Measurements from ENCODE around the gene SCN1A. TPM values are rescaled to one million over a fixed set of nuclear protein-coding genes. Genes with fewer than 3 reads are reported as not detected.
"Not testable (repeated sequence)": the region's sequence is repeated elsewhere in the genome, so short reads cannot be mapped to it uniquely, and the experiment has no call there.

The SCN1A gene
- total and polyA plus RNA-seq, 4 donors = 2.1 to 32.6 (median 14.5) TPM

DNA sequence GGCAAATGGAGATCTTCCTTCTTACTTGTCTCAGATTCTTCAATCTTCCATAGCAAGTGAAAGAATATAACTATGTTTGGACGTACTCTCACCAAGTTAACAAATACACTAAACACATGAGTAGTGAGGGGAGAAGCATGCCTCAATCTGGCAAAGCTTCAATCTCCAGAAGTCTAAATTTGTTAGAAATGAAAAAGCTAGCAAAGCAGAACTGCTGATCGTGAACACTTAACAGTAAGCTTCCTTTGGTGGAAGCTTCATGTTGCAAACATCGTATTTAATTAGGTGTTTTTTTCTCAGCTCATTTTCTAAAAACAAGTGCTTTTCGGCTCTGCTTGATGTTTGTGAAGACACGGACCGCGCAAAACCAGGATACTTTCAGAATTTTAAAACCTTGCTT, 12.7 kb upstream of the SCN1A start:
- WGBS, 2 donors = 31 to 73% methylated on average over 7 of the region's 7 CpGs
- Histone ChIP-seq H3K36me3 (ENCODE audit: control insufficient read depth in 4 of 4, insufficient read depth in 4 of 4, low read length in 4 of 4) (no peaks in the 10 kb centered on the region), H3K9ac (ENCODE audit: insufficient read depth in 1 of 2, low read length in 2 of 2) (no peak overlapping the region), H3K4me1 (ENCODE audit: control insufficient read depth in 5 of 5, insufficient read depth in 5 of 5, low read length in 5 of 5) (peaks cover 0 to 13% (median 0%) of the 10 kb centered on the region in 5 donors), H3K27me3 (ENCODE audit: control insufficient read depth in 3 of 3, insufficient read depth in 3 of 3, low read length in 2 of 3) (no peaks in the 10 kb centered on the region), H3K9me3 (ENCODE audit: control insufficient read depth in 4 of 4, insufficient read depth in 3 of 4, low read length in 3 of 4) (peaks cover 0 to 2% (median 0%) of the 10 kb centered on the region in 4 donors), H3K27ac (ENCODE audit: low read depth in 1 of 2, low read length in 1 of 2) (peak overlapping the region in 1 of 2 donors; percentile 4), H3K4me3 (no peak overlapping the region)
- no peak for ATAC-seq (ENCODE audit: insufficient read depth, low FRiP score)
- TF ChIP-seq, protein P1, sequence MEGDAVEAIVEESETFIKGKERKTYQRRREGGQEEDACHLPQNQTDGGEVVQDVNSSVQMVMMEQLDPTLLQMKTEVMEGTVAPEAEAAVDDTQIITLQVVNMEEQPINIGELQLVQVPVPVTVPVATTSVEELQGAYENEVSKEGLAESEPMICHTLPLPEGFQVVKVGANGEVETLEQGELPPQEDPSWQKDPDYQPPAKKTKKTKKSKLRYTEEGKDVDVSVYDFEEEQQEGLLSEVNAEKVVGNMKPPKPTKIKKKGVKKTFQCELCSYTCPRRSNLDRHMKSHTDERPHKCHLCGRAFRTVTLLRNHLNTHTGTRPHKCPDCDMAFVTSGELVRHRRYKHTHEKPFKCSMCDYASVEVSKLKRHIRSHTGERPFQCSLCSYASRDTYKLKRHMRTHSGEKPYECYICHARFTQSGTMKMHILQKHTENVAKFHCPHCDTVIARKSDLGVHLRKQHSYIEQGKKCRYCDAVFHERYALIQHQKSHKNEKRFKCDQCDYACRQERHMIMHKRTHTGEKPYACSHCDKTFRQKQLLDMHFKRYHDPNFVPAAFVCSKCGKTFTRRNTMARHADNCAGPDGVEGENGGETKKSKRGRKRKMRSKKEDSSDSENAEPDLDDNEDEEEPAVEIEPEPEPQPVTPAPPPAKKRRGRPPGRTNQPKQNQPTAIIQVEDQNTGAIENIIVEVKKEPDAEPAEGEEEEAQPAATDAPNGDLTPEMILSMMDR (IDR thresholded peaks at IDR 0.05; ENCODE audit: control extremely low read depth, extremely low read depth) = no peak
- peak; percentile 11 to 78 (median 70) for DNase-seq

DNA sequence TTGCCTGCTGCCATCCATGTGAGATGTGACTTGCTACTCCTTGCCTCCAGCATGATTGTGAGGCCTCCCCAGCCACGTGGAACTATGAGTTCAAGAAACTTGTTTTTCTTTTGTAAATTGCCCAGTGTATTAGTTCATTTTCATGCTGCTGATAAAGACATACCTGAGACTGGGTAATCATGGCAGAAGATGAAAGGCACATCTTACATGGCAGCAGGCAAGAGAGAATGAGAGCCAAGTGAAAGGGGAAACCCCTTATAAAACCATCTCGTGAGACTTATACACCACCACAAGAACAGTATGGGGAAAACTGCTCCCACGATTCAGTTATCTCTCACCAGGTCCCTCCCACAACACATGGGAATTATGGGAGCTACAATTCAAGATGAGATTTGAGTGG, 11.7 kb upstream of the SCN1A start:
- H3K9me3 ChIP-seq (ENCODE audit: control insufficient read depth in 4 of 4, insufficient read depth in 3 of 4, low read length in 3 of 4); H3K9ac ChIP-seq (ENCODE audit: insufficient read depth in 1 of 2, low read length in 2 of 2); H3K27me3 ChIP-seq (ENCODE audit: control insufficient read depth in 3 of 3, insufficient read depth in 3 of 3, low read length in 2 of 3); H3K4me3 ChIP-seq; H3K27ac ChIP-seq (ENCODE audit: low read depth in 1 of 2, low read length in 1 of 2); ATAC-seq (ENCODE audit: insufficient read depth, low FRiP score); H3K36me3 ChIP-seq (ENCODE audit: control insufficient read depth in 4 of 4, insufficient read depth in 4 of 4, low read length in 4 of 4); DNase-seq: not testable (repeated sequence)
- WGBS, 2 donors = 66 to 70% methylated on average over 3 of the region's 3 CpGs
- peaks cover 0 to 19% (median 0%) of the 10 kb centered on the region in 5 donors for H3K4me1 ChIP-seq (ENCODE audit: control insufficient read depth in 5 of 5, insufficient read depth in 5 of 5, low read length in 5 of 5)

DNA sequence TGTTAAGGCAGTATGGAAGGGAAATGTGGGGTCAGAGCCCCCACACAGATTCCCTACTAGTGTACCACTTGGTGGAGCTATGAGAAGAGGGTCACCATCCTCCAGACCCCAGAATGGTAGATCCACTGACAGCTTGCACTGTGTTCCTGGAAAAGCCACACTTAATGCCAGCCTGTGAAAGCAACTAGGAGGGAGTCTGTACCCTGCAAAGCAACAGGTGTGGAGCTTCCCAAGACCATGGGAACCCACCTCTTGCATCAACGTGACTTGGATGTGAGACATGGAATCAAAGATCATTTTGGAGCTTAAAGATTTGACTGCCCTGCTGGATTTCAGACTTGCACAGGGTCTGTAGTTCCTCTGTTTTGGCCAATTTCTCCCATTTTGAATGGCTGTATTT, 10.8 kb upstream of the SCN1A start:
- H3K36me3 ChIP-seq (ENCODE audit: control insufficient read depth in 4 of 4, insufficient read depth in 4 of 4, low read length in 4 of 4) = no peaks in the 10 kb centered on the region
- no peaks in the 10 kb centered on the region for H3K27me3 ChIP-seq (ENCODE audit: control insufficient read depth in 3 of 3, insufficient read depth in 3 of 3, low read length in 2 of 3)
- ATAC-seq (ENCODE audit: insufficient read depth, low FRiP score) (no peak), DNase-seq (no peak)
- TF ChIP-seq, protein P1 (IDR thresholded peaks at IDR 0.05; ENCODE audit: control extremely low read depth, extremely low read depth) = no peak
- no peak overlapping the region for H3K9ac ChIP-seq (ENCODE audit: insufficient read depth in 1 of 2, low read length in 2 of 2)
- no peak overlapping the region for H3K27ac ChIP-seq (ENCODE audit: low read depth in 1 of 2, low read length in 1 of 2)
- H3K4me1 ChIP-seq (ENCODE audit: control insufficient read depth in 5 of 5, insufficient read depth in 5 of 5, low read length in 5 of 5) = peaks cover 0 to 19% (median 0%) of the 10 kb centered on the region in 5 donors
- no peak overlapping the region for H3K4me3 ChIP-seq
- peaks cover 0 to 2% (median 0%) of the 10 kb centered on the region in 4 donors for H3K9me3 ChIP-seq (ENCODE audit: control insufficient read depth in 4 of 4, insufficient read depth in 3 of 4, low read length in 3 of 4)
- 96% methylated on average over 1 of the region's 1 CpG for WGBS, 2 donors

DNA sequence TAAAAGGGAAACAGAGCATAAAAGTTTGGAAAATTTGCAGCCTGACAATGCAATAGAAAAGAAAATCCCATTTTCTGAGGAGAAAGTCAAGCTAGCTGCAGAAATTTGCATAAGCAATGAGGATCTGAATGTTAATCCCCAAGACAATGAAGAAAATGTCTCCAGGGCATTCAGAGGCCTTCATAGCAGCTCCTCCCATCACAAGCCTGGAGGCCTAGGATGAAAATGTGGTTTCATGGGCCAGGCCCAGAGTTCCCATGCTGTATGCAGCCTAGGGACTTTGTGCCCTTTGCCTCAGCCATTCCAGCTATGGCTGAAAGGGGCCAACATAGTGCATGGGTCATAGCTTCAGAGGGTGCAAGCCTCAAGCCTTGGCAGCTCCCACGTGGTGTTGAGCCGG, 10.3 kb upstream of the SCN1A start:
- 93 to 97% methylated on average over 2 of the region's 2 CpGs for WGBS, 2 donors
- TF ChIP-seq, protein P1 (IDR thresholded peaks at IDR 0.05; ENCODE audit: control extremely low read depth, extremely low read depth) = no peak
- no peaks in the 10 kb centered on the region for H3K36me3 ChIP-seq (ENCODE audit: control insufficient read depth in 4 of 4, insufficient read depth in 4 of 4, low read length in 4 of 4)
- H3K27ac ChIP-seq (ENCODE audit: low read depth in 1 of 2, low read length in 1 of 2) = no peak overlapping the region
- H3K9me3 ChIP-seq (ENCODE audit: control insufficient read depth in 4 of 4, insufficient read depth in 3 of 4, low read length in 3 of 4) = peaks cover 0 to 2% (median 0%) of the 10 kb centered on the region in 4 donors
- H3K9ac ChIP-seq (ENCODE audit: insufficient read depth in 1 of 2, low read length in 2 of 2) = no peak overlapping the region
- no peak for DNase-seq
- H3K4me3 ChIP-seq = no peak overlapping the region
- H3K4me1 ChIP-seq (ENCODE audit: control insufficient read depth in 5 of 5, insufficient read depth in 5 of 5, low read length in 5 of 5) = peaks cover 0 to 19% (median 0%) of the 10 kb centered on the region in 5 donors
- no peaks in the 10 kb centered on the region for H3K27me3 ChIP-seq (ENCODE audit: control insufficient read depth in 3 of 3, insufficient read depth in 3 of 3, low read length in 2 of 3)
- ATAC-seq (ENCODE audit: insufficient read depth, low FRiP score) = no peak
